ENCODE measurements around the gene ASPSCR1.

ASPSCR1 gene

GRCh38 chr17:82059272-82060000 is 82.0 kb downstream of the ASPSCR1 start:
- DNase-seq = no peak

GRCh38 chr17:82060001-82060380 is 82.6 kb downstream of the ASPSCR1 start:
- DNase-seq = no peak

GRCh38 chr17:82060614-82061013 is 83.2 kb downstream of the ASPSCR1 start:
- DNase-seq = no peak

GRCh38 chr17:82061047-82061925 is 83.9 kb downstream of the ASPSCR1 start:
- DNase-seq = no peak

- DNase-seq = no peak
Observed at GRCh38 chr17:82062076-82062983, 84.9 kb downstream of the ASPSCR1 start.

- DNase-seq = no peak
Observed at GRCh38 chr17:82062984-82063368, 85.5 kb downstream of the ASPSCR1 start.

DNA sequence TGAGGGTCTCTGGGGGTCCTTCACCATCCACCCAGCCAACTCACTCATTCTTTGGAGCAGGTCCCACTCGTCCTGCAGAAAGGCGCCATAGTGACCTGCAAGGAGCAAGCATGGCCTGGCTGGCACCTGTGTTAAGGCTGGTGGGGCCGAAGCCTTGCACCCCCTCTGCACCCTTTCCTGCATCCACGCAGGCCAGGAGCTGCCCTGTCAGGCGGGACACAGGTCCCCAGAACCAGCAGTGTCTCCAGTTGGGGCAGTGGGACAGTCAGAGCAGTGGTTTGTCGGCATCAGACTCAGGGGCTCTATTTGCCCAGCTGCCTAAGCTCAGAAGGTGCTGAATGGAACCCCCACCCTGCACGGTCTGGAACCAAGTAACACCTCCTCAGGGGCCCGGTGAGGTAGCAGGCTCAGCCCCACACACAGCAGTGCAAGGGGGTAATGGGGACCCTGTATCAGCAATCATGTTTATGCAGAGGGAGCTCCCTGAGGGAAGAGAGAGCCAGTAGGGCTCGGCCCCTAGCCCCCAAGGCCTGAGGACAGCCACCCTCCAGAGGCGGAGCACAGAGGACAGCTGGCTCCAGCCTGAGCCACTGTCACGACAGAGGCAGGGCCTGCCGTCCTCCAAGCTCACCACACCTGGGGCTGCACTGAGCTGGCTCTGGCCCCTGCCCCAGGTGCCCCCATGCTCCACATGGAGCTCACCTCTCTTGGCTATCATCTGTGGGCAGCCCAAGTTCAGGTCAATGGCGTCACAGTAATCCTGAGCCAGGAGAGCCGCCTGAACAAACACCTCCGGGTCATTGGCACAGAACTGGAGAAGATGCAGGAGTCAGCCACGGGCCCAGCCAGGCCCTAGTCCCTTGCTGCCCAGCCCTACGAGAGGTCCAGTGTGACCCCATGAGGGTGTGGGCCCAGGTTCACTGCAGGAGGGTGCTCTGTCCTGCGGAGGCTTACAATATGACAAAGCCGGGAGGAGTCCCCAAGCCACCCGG is 86.3 kb downstream of the ASPSCR1 start:
- no peak for DNase-seq

GRCh38 chr17:82064433-82065192 is 87.2 kb downstream of the ASPSCR1 start:
- no peak for DNase-seq

GRCh38 chr17:82065193-82065637 is 87.8 kb downstream of the ASPSCR1 start:
- peak; percentile 34 for DNase-seq

- DNase-seq = peak; percentile 43
Observed at GRCh38 chr17:82065638-82066303, 88.3 kb downstream of the ASPSCR1 start, which contains the start of gene DUS1L. TSS of gene DUS1L (minus strand) at chr17:82065804. CDS start at chr17:82065059, 745 bp downstream.

All from EL (cell line).